ENCODE data around the gene CEP164.

Gene CEP164

DNA sequence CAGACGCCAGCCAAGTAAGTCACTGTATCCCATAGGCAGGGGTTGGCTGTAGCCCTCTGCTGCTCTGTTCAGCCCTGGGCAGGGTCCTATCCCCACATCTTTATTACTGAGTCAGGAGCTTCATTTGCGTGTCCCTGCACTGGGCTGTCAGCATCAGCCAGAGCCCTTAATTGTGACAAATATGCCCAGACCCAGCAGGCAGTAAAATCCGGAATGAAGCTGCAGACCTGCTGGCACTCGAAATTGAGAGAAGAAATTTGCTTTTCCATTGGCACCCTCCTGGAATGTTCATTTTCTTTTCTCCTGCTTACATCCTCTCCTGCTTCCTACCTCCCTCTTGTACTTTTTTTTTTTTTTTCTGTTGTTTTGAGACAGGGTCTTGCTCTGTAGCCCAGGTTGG lies 43.8 kb downstream of the CEP164 start:
- Histone ChIP-seq H3K4me3 (ENCODE audit: low read depth in 1 of 2, low read length in 2 of 2) (no peak overlapping the region), H3K27ac (ENCODE audit: low read length) (no peak overlapping the region), H3K36me3 (ENCODE audit: control insufficient read depth in 1 of 2, insufficient read depth in 2 of 2, low read length in 2 of 2) (peaks cover 32 to 65% of the 10 kb centered on the region in 2 donors), H3K9me3 (ENCODE audit: control insufficient read depth in 1 of 2, low read length in 2 of 2) (no peaks in the 10 kb centered on the region), H3K27me3 (ENCODE audit: low read depth, low read length) (no peaks in the 10 kb centered on the region), H3K4me1 (ENCODE audit: control insufficient read depth in 1 of 2, insufficient read depth in 2 of 2, low read length in 2 of 2) (no peaks in the 10 kb centered on the region)

DNA sequence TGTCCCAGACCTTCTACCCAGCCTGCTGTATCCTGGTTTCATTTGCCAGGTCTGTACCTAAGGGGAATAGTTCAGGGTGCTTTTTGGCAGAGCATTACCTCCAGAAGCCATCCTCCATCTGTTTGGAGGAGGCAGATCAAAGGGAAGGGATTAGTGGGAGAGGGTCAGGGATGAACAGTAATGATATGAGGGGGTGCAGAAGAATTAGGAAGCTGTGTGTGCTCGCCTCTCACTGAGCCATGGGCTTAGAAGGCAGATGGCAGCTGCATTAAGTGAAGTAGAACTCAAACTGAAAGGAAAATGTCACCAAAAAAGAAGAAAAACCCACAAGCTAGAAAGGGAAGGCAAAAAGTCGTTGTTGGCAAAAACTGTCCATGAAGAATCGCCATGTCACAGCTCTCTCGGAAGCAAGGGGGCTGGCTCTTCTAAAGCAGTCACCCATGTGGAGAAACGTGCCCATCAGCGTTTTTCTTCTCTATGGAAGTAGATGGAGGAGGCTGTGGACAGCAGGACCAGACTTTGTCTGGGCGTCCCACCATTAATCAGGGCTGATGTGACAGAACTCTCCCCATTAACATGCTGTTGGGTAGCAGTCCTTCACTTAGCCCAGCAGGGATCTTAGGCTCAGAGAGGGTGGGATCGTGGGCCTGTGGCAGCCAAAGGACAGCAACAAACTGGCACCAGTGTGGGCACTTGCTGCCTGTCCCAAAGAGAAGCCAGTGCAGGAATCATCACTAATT lies 46.8 kb downstream of the CEP164 start:
- no peaks in the 10 kb centered on the region for H3K9me3 ChIP-seq (ENCODE audit: control insufficient read depth in 1 of 2, low read length in 2 of 2)
- no peaks in the 10 kb centered on the region for H3K4me1 ChIP-seq (ENCODE audit: control insufficient read depth in 1 of 2, insufficient read depth in 2 of 2, low read length in 2 of 2)
- H3K27me3 ChIP-seq (ENCODE audit: low read depth, low read length) = no peaks in the 10 kb centered on the region
- no peak overlapping the region for H3K4me3 ChIP-seq (ENCODE audit: low read depth in 1 of 2, low read length in 2 of 2)
- H3K36me3 ChIP-seq (ENCODE audit: control insufficient read depth in 1 of 2, insufficient read depth in 2 of 2, low read length in 2 of 2) = peaks cover 24 to 60% of the 10 kb centered on the region in 2 donors
- no peak overlapping the region for H3K27ac ChIP-seq (ENCODE audit: low read length)

DNA sequence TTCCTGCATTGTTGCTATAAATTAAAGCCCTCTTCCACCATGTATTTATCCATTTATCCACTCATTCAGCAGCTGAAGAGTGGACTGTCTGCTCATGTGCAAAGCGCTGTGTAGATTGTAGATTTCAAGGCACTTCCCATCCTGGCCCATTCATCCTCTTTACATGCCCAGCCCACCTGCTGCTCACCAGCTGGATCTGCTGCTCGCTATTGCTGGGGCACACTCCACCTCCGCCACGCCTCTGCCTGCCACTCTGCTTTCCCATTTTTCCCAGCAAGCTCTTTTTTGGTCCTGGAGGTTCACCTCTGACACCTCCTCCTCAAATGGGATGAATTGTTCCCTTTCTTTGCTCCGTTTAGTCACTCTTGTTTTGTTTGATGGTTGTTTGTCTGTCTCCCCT lies 48.3 kb downstream of the CEP164 start:
- H3K27me3 ChIP-seq (ENCODE audit: low read depth, low read length) = no peaks in the 10 kb centered on the region
- no peak overlapping the region for H3K27ac ChIP-seq (ENCODE audit: low read length)
- no peaks in the 10 kb centered on the region for H3K9me3 ChIP-seq (ENCODE audit: control insufficient read depth in 1 of 2, low read length in 2 of 2)
- H3K4me1 ChIP-seq (ENCODE audit: control insufficient read depth in 1 of 2, insufficient read depth in 2 of 2, low read length in 2 of 2) = no peaks in the 10 kb centered on the region
- peaks cover 33 to 64% of the 10 kb centered on the region in 2 donors for H3K36me3 ChIP-seq (ENCODE audit: control insufficient read depth in 1 of 2, insufficient read depth in 2 of 2, low read length in 2 of 2)
- H3K4me3 ChIP-seq (ENCODE audit: low read depth in 1 of 2, low read length in 2 of 2) = no peak overlapping the region

GRCh38 chr11:117376517-117376916 lies 48.9 kb downstream of the CEP164 start:
- peaks cover 29 to 64% of the 10 kb centered on the region in 2 donors for H3K36me3 ChIP-seq (ENCODE audit: control insufficient read depth in 1 of 2, insufficient read depth in 2 of 2, low read length in 2 of 2)
- H3K4me1 ChIP-seq (ENCODE audit: control insufficient read depth in 1 of 2, insufficient read depth in 2 of 2, low read length in 2 of 2) = no peaks in the 10 kb centered on the region
- no peak overlapping the region for H3K4me3 ChIP-seq (ENCODE audit: low read depth in 1 of 2, low read length in 2 of 2)
- H3K27me3 ChIP-seq (ENCODE audit: low read depth, low read length) = no peaks in the 10 kb centered on the region
- no peaks in the 10 kb centered on the region for H3K9me3 ChIP-seq (ENCODE audit: control insufficient read depth in 1 of 2, low read length in 2 of 2)
- no peak overlapping the region for H3K27ac ChIP-seq (ENCODE audit: low read length)

DNA sequence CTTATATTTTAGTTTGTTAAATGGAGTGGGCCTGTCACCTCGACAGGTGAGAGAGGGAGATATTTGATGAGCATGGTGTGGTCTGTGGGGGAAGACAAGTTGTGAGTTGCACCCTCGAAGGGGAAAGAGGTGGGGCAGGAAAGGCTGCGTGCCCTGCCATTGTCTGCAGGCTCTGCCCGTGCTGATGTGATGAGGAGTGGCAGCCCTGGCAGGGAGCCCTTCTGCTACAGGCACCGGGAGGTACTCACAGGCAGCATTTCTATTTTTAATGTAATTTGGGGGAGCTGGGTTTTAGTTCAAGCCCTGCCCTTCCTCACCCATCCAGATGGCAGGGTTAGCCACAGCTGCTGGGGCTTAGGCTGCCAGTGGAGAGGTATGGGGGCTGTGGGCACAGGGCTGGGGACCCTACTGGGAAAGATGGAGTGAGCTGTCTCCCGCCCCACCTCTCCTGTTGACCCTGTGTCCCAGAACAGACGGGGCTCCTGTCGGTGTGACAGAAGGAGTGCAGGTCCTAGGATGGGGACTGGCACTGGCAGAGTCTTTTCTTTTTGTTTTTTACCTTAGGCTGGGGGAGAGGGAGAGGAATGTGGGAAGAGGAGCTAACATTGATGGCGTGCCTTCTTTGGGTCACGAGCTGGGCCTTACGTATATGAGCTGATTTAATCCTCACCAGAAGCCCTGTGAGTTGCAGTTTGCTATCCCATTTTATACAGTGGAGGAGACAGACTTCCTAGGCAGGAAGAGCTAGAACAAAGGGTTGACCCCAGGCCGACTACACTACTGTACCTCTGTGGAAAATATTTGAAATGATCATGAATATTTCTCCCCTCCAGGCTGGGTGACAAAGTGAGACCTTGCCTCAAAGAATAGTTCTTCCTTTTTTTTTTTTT lies 51.6 kb downstream of the CEP164 start:
- H3K36me3 ChIP-seq (ENCODE audit: control insufficient read depth in 1 of 2, insufficient read depth in 2 of 2, low read length in 2 of 2) = peaks cover 38 to 64% of the 10 kb centered on the region in 2 donors
- H3K9me3 ChIP-seq (ENCODE audit: control insufficient read depth in 1 of 2, low read length in 2 of 2) = no peaks in the 10 kb centered on the region
- no peaks in the 10 kb centered on the region for H3K4me1 ChIP-seq (ENCODE audit: control insufficient read depth in 1 of 2, insufficient read depth in 2 of 2, low read length in 2 of 2)
- no peaks in the 10 kb centered on the region for H3K27me3 ChIP-seq (ENCODE audit: low read depth, low read length)
- no peak overlapping the region for H3K4me3 ChIP-seq (ENCODE audit: low read depth in 1 of 2, low read length in 2 of 2)
- H3K27ac ChIP-seq (ENCODE audit: low read length) = no peak overlapping the region

- Histone ChIP-seq H3K4me3 (ENCODE audit: low read depth in 1 of 2, low read length in 2 of 2) (no peak overlapping the region), H3K9me3 (ENCODE audit: control insufficient read depth in 1 of 2, low read length in 2 of 2) (no peaks in the 10 kb centered on the region), H3K27me3 (ENCODE audit: low read depth, low read length) (no peaks in the 10 kb centered on the region), H3K36me3 (ENCODE audit: control insufficient read depth in 1 of 2, insufficient read depth in 2 of 2, low read length in 2 of 2) (peaks cover 46 to 64% of the 10 kb centered on the region in 2 donors), H3K27ac (ENCODE audit: low read length) (no peak overlapping the region), H3K4me1 (ENCODE audit: control insufficient read depth in 1 of 2, insufficient read depth in 2 of 2, low read length in 2 of 2) (no peaks in the 10 kb centered on the region)
Observed at GRCh38 chr11:117380676-117381075, 53.0 kb downstream of the CEP164 start.

GRCh38 chr11:117381481-117382387 lies 54.1 kb downstream of the CEP164 start:
- H3K4me1 ChIP-seq (ENCODE audit: control insufficient read depth in 1 of 2, insufficient read depth in 2 of 2, low read length in 2 of 2) = no peaks in the 10 kb centered on the region
- H3K9me3 ChIP-seq (ENCODE audit: control insufficient read depth in 1 of 2, low read length in 2 of 2) = no peaks in the 10 kb centered on the region
- H3K36me3 ChIP-seq (ENCODE audit: control insufficient read depth in 1 of 2, insufficient read depth in 2 of 2, low read length in 2 of 2) = peaks cover 41 to 64% of the 10 kb centered on the region in 2 donors
- H3K27ac ChIP-seq (ENCODE audit: low read length) = no peak overlapping the region
- no peak overlapping the region for H3K4me3 ChIP-seq (ENCODE audit: low read depth in 1 of 2, low read length in 2 of 2)
- no peaks in the 10 kb centered on the region for H3K27me3 ChIP-seq (ENCODE audit: low read depth, low read length)

- Histone ChIP-seq H3K36me3 (ENCODE audit: control insufficient read depth in 1 of 2, insufficient read depth in 2 of 2, low read length in 2 of 2) (peaks cover 44 to 72% of the 10 kb centered on the region in 2 donors), H3K27ac (ENCODE audit: low read length) (no peak overlapping the region), H3K4me3 (ENCODE audit: low read depth in 1 of 2, low read length in 2 of 2) (no peak overlapping the region), H3K9me3 (ENCODE audit: control insufficient read depth in 1 of 2, low read length in 2 of 2) (no peaks in the 10 kb centered on the region), H3K4me1 (ENCODE audit: control insufficient read depth in 1 of 2, insufficient read depth in 2 of 2, low read length in 2 of 2) (no peaks in the 10 kb centered on the region), H3K27me3 (ENCODE audit: low read depth, low read length) (no peaks in the 10 kb centered on the region)
Observed at GRCh38 chr11:117382746-117383145, 55.1 kb downstream of the CEP164 start.

GRCh38 chr11:117384045-117384444 lies 56.4 kb downstream of the CEP164 start:
- Histone ChIP-seq H3K27me3 (ENCODE audit: low read depth, low read length) (no peaks in the 10 kb centered on the region), H3K36me3 (ENCODE audit: control insufficient read depth in 1 of 2, insufficient read depth in 2 of 2, low read length in 2 of 2) (peaks cover 41 to 76% of the 10 kb centered on the region in 2 donors), H3K27ac (ENCODE audit: low read length) (no peak overlapping the region), H3K4me3 (ENCODE audit: low read depth in 1 of 2, low read length in 2 of 2) (no peak overlapping the region), H3K9me3 (ENCODE audit: control insufficient read depth in 1 of 2, low read length in 2 of 2) (no peaks in the 10 kb centered on the region), H3K4me1 (ENCODE audit: control insufficient read depth in 1 of 2, insufficient read depth in 2 of 2, low read length in 2 of 2) (no peaks in the 10 kb centered on the region)

- Histone ChIP-seq H3K27ac (ENCODE audit: low read length) (no peak overlapping the region), H3K36me3 (ENCODE audit: control insufficient read depth in 1 of 2, insufficient read depth in 2 of 2, low read length in 2 of 2) (peaks cover 44 to 74% of the 10 kb centered on the region in 2 donors), H3K27me3 (ENCODE audit: low read depth, low read length) (no peaks in the 10 kb centered on the region), H3K4me1 (ENCODE audit: control insufficient read depth in 1 of 2, insufficient read depth in 2 of 2, low read length in 2 of 2) (no peaks in the 10 kb centered on the region), H3K4me3 (ENCODE audit: low read depth in 1 of 2, low read length in 2 of 2) (no peak overlapping the region), H3K9me3 (ENCODE audit: control insufficient read depth in 1 of 2, low read length in 2 of 2) (no peaks in the 10 kb centered on the region)
Observed at GRCh38 chr11:117385471-117385870, 57.8 kb downstream of the CEP164 start.

DNA sequence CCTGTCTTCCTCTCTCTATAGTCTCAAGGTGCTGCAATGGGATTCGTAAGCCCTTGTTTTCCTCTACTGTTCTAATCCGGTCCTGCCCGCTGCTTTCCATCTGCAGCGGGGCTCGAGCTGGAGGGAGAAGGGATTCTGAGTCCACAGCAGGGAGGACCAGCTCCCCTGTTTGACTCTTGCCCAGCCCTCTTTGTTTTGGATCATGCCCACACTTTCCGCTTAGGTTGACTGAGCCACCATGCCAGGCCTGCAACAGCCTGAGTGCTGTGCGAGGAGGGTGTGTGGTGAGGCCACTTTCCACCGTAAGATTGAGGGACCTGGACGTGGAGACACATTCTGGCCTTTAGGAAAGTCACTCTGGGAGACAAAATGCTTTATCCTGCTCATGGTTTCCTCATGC lies 58.3 kb downstream of the CEP164 start:
- H3K9me3 ChIP-seq (ENCODE audit: control insufficient read depth in 1 of 2, low read length in 2 of 2) = no peaks in the 10 kb centered on the region
- no peaks in the 10 kb centered on the region for H3K27me3 ChIP-seq (ENCODE audit: low read depth, low read length)
- no peak overlapping the region for H3K27ac ChIP-seq (ENCODE audit: low read length)
- no peak overlapping the region for H3K4me3 ChIP-seq (ENCODE audit: low read depth in 1 of 2, low read length in 2 of 2)
- peaks cover 42 to 74% of the 10 kb centered on the region in 2 donors for H3K36me3 ChIP-seq (ENCODE audit: control insufficient read depth in 1 of 2, insufficient read depth in 2 of 2, low read length in 2 of 2)
- no peaks in the 10 kb centered on the region for H3K4me1 ChIP-seq (ENCODE audit: control insufficient read depth in 1 of 2, insufficient read depth in 2 of 2, low read length in 2 of 2)

All from muscle layer of duodenum (tissue), 2 donors.